Testis (tissue), 2 donors: ENCODE results near the gene BGLAP.

Experiments
- CTCF ChIP-seq, 3 experiments: fragments of 450-650 bp in 2 of 3; fragments of 200-600 bp in 1 of 3; sonication (generic) in 1 of 3; IDR thresholded peaks; one replicate each; pipeline ENCODE4 v1.5.1; 2016 to 2019; ENCODE audit warnings: antibody characterized with exemption in 3 of 3, mild to moderate bottlenecking in 2 of 3, moderate library complexity in 1 of 3
- POLR2A ChIP-seq: fragments of 450-650 bp; IDR thresholded peaks from one replicate; pipeline ENCODE4 v1.6.1; 2017; ENCODE audit warnings: antibody characterized with exemption, mild to moderate bottlenecking, moderate library complexity

GRCh38 chr1:156266051-156266450, 24.1 kb downstream of the BGLAP start:
- TF ChIP-seq CTCF (IDR thresholded peaks at IDR 0.05) (no peak), POLR2A (no peak)
